ENCODE results near the gene TRIM58.

Gene TRIM58

DNA sequence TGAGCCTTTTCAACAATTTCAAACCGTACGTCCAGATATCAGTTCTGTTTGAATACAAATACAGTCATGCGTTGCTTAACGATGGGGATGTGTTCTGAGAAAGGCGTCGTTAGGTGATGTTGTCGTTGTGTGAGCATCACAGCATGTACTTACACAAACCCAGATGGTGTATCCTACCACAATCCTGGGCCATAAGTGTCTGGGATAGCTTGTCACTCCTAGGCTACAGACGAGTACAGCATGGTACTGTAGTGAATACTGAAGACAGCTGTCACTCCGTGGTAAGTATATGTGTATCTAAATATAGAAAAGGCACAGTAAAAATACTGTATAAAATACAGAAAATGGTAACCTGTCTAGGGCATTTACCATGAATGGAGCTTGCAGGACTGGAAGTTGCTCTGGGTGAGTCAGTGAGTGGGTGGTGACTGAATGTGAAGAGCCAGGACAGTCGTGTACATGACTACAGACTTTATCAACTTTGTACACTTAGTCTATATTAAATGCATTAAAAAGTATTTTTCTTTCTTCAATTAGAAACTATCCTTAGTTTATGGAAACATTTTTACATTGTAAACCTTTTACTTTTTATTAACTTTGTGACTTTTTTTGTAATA, 27.9 kb downstream of the TRIM58 start:
- no peak for DNase-seq (ENCODE audit: low read depth, low spot score)

DNA sequence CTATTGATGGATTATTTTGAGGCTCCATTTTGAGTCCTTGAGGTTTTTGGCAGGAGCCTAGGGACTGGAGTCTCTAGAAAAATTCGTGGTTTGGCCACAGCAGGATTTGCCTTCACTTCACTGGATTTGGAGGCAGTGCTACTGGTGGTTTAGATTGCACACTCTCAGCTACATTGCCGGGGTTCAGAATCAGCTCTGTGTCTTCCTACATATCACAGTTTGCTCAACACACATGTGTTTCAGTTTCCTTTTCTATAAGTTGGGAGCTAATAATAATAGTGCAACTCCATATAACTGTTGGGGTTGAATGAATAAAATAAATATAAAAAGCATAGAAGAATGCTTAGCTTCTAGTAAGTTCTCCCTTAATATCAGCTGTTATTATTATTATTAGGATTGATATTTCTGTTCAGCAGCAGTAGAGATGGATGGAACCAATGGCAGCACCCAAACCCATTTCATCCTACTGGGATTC, 38.2 kb downstream of the TRIM58 start, which contains the start of gene OR2W3:
Gene OR2W3 (plus strand): TSS at position 425 of the 475 bp plus-strand sequence. CDS start 0 bp downstream, at position 425.
- DNase-seq (ENCODE audit: low read depth, low spot score) = no peak

GRCh38 chr1:247895976-247896375, 39.0 kb downstream of the TRIM58 start:
- no peak for DNase-seq (ENCODE audit: low read depth, low spot score)

DNA sequence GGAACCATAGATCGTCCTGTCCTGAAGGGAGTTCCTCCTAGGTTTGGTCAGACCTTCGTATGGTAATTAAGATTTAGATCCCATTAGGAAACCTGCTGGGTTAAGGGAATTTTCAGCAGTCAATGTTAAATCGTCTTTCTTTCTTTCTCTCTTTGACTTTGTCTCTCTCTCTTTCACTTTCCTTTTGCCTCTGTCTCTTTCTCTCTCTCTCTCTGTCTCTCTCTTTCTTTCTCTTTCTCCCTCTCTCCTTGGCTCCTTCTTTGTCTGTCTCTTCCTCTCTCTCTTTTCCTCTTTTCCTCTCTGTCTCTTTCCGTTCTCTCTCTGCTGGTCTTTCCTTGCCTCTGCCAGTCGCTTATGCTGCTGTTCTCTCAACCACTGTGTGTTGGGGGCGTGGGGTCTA, 47.1 kb downstream of the TRIM58 start:
- DNase-seq (ENCODE audit: low read depth, low spot score) = no peak

DNA sequence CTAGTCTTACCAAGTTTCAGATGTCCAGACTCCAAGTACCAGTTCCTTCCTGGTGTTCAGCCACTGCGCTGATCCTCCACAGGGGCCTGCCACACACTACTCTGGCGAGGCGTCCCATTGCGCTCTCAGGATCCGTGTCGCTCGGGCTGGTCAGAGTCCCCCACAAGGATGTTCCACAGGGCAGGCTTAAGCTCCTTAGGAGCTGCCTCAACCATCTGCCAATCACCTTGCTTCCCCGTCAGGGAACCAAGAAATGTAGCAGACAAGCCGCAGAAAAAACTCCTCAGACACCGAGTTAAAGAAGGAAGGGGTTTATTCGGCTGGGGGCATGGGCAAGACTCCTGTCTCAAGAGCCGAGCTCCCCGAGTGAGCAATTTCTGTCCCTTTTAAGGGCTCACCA, 48.2 kb downstream of the TRIM58 start:
- no peak for DNase-seq (ENCODE audit: low read depth, low spot score)

GRCh38 chr1:247905910-247906503, 49.0 kb downstream of the TRIM58 start:
- no peak for DNase-seq (ENCODE audit: low read depth, low spot score)

- no peak for DNase-seq (ENCODE audit: low read depth, low spot score)
These were observed 49.6 kb downstream of the TRIM58 start for GRCh38 chr1:247906504-247907047.

GRCh38 chr1:247908766-247909165, 51.8 kb downstream of the TRIM58 start:
- DNase-seq (ENCODE audit: low read depth, low spot score) = no peak

DNA sequence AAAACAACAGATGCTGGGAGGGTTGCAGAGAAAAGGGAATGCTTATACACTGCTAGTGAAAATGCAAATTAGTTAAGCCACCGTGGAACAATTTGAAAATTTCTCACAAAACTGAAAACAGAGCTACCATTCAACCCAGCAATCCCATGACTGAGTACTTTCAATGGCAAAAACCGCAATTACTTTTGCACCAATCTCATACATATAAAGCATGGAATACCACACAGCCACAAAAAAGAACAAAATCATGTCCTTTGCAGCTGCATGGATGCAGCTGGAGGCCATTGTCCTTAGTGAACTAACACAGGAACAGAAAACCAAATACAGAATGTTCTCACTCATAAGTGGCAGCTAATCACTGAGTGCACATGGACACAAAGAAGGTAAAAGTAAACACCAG, 56.8 kb downstream of the TRIM58 start:
- no peak for DNase-seq (ENCODE audit: low read depth, low spot score)

- no peak for DNase-seq (ENCODE audit: low read depth, low spot score)
These were observed 58.1 kb downstream of the TRIM58 start for GRCh38 chr1:247914941-247915662.

DNA sequence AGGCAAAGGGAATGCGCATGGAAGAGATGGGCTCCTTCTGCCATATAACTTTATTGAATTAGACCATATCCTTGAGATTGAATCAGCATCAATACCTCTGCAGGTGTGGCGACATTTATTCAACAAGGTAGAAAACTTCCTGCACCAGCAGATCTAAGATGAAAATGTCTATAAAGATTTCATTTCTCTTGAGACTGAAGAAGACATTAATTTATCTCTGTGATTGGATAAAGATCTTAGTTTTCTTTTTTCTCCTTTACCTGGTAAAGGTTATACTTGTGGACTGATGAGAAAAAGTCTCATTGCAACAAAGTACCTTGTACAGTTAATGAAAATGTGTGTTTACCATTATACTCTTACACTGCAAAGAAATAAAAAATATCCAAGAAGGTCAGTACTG, 63.0 kb downstream of the TRIM58 start, which contains the start of gene OR2T8:
Gene OR2T8 (plus strand): TSS at position 301 of the 400 bp plus-strand sequence. CDS start 766 bp downstream, outside the sequence.
- no peak for DNase-seq (ENCODE audit: low read depth, low spot score)

DNA sequence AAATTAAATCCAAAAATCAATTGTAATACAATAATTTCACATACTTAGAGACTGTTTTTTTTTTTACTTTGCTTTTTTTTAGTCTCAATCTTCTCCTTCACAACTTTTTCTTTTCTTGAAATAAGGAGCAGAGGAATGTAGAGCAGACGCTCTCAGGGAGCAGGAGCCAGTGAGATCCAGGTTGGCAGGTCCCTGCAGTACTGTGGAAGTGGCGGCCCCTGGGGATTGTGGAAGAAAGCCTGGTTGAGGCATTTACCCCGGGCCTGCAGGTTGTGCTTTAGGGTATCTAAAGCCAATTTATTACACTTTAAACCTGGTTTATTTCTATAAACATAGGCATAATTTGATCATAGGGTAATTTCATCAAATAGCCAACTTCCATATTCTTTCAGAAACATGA, 67.0 kb downstream of the TRIM58 start:
- DNase-seq (ENCODE audit: low read depth, low spot score) = no peak

GRCh38 chr1:247924868-247925267, 67.9 kb downstream of the TRIM58 start, which contains the start of gene OR2AJ1:
Gene OR2AJ1, plus strand, starts transcription at chr1:247924889. Its CDS starts 8,880 bp downstream, at chr1:247933769.
- DNase-seq (ENCODE audit: low read depth, low spot score) = no peak
